DOHH2 (cell line): ENCODE measurements around the gene KCTD20.

Experiments
- CTCF ChIP-seq: fragments of 200-600 bp; sonication (generic); IDR thresholded peaks from one replicate; pipeline ENCODE4 v1.5.1; 2014; ENCODE audit warnings: antibody characterized with exemption, mild to moderate bottlenecking, low read depth, low read length; ENCODE audit not compliant: poor library complexity, severe bottlenecking
- EZH2phosphoT487 ChIP-seq: fragments of 200-600 bp; sonication (generic); IDR thresholded peaks from 2 replicates; pipeline ENCODE4 v1.6.1; 2017; ENCODE audit warnings: borderline replicate concordance, mild to moderate bottlenecking, antibody characterized with exemption, low read length, moderate library complexity, mixed read lengths

DNA sequence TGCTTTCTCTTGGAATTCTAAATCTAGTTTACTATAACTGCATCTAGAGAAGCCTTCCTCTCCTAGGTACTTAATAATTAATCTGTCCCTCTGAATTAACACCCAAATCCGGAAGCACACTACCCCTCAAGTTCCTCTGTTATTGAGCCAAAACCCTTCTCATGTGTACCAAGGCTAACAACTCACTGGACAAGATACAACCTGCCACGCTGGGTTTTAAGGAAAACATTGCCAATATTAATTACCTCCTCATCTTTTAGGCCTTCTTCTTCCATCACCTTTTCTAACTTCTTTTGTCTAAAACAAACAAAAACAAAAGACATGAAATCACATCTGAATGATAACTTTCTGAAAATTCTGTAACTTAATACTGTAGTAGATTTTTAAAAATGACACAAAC, 82.5 kb downstream of the KCTD20 start:
- TF ChIP-seq CTCF (no peak), EZH2phosphoT487 (no peak)
